GM12891 (cell line): Measurements from ENCODE around the gene TTL.

Experiments used
- POLR2A ChIP-seq: IDR thresholded peaks from 2 replicates; pipeline ENCODE4 v1.6.1; 2011; ENCODE audit warnings: low read depth, low read length, control low read depth
- POLR2AphosphoS5 ChIP-seq: IDR thresholded peaks from 2 replicates; pipeline ENCODE4 v1.6.1; 2011; ENCODE audit warnings: low read depth, low read length, control low read depth
- POU2F2 ChIP-seq: IDR thresholded peaks from 2 replicates; pipeline ENCODE4 v1.6.1; 2011; ENCODE audit warnings: low read depth, mild to moderate bottlenecking, control low read depth, low read length, moderate library complexity
- TAF1 ChIP-seq: IDR thresholded peaks from 2 replicates; pipeline ENCODE4 v1.6.1; 2011; ENCODE audit warnings: low read depth, low read length, control low read depth

DNA sequence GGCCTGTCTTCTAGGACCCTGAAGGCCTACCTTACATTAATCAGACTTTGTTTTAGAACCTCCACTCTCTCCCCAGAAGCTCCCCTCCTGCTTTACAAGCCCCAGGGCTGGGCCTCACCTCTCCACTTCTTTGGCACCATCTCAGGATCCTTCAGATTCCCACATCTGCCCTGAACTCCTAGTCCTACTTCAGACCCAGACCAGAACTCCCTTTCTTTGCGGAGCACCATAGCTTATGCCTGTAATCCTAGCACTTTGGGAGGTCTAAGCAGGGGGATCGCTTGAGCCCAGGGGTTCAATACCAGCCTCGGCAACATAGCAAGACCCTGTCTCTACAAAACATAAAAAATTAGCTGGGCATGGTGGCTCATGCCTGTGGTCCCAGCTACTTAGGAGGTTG is 103.4 kb downstream of the TTL start:
- TF ChIP-seq POLR2A: no peak
- no peak for TF ChIP-seq POLR2AphosphoS5
- no peak for TF ChIP-seq TAF1
- no peak for TF ChIP-seq POU2F2
